ENCODE data around the gene CLEC11A.

The CLEC11A gene

GRCh38 chr19:50723069-50723468, at the start of gene CLEC11A:
TSS of gene CLEC11A (plus strand) at chr19:50723364. CDS start at chr19:50723526, 162 bp downstream.
- DNase-seq = no peak

- DNase-seq = no peak
Observed at GRCh38 chr19:50676625-50677197, 46.5 kb upstream of the CLEC11A start.

- no peak for DNase-seq
Observed at GRCh38 chr19:50677636-50678035, 45.5 kb upstream of the CLEC11A start.

GRCh38 chr19:50678323-50678722, 44.8 kb upstream of the CLEC11A start:
- DNase-seq = no peak

- DNase-seq = peak; percentile 61
Observed at GRCh38 chr19:50679177-50680125, 43.7 kb upstream of the CLEC11A start.

GRCh38 chr19:50686310-50687032, 36.7 kb upstream of the CLEC11A start:
- DNase-seq = no peak

GRCh38 chr19:50688766-50689165, 34.4 kb upstream of the CLEC11A start:
- no peak for DNase-seq

GRCh38 chr19:50690439-50690838, 32.7 kb upstream of the CLEC11A start:
- DNase-seq = no peak

- DNase-seq = no peak
Observed at GRCh38 chr19:50693064-50693975, 29.8 kb upstream of the CLEC11A start.

GRCh38 chr19:50694815-50695145, 28.4 kb upstream of the CLEC11A start:
- DNase-seq = no peak

GRCh38 chr19:50695251-50696093, 27.7 kb upstream of the CLEC11A start:
- no peak for DNase-seq

- DNase-seq = no peak
Observed at GRCh38 chr19:50696094-50696483, 27.1 kb upstream of the CLEC11A start.

- no peak for DNase-seq
Observed at GRCh38 chr19:50697414-50698124, 25.6 kb upstream of the CLEC11A start.

GRCh38 chr19:50701367-50701985, 21.7 kb upstream of the CLEC11A start:
- DNase-seq = no peak

- no peak for DNase-seq
Observed at GRCh38 chr19:50702158-50702870, 20.9 kb upstream of the CLEC11A start.

- DNase-seq = no peak
Observed at GRCh38 chr19:50702871-50703829, 20.0 kb upstream of the CLEC11A start.

GRCh38 chr19:50703915-50704796, 19.0 kb upstream of the CLEC11A start:
- no peak for DNase-seq
